ENCODE measurements around the gene MYLK.

MYLK gene

DNA sequence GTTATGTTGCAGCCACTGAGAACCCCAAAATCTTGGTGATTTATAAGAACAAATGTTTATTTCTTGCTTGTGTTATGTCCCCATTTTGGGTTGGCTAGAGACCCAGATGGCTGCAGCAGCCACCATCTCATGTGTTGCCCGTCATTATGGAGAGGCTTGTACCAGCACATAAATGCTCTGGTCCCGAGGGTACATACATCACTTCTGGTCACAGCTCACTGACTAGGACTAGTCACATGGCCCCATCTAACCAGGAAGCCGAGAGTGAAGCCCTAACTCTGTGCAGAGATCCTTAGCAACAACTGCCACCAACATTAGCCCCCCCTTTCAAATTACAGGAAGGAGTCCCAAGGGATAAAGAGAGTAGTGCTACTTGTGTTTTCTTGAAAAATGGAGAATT lies 273.8 kb downstream of the MYLK start:
- TF ChIP-seq SPI1 (IDR thresholded peaks at IDR 0.05; ENCODE audit: borderline replicate concordance, low read depth) (no peak), POLR2AphosphoS5 (IDR thresholded peaks at IDR 0.05; ENCODE audit: low read depth) (no peak), GABPA (IDR thresholded peaks at IDR 0.05; ENCODE audit: low read depth) (no peak)
- TF ChIP-seq, protein P1, sequence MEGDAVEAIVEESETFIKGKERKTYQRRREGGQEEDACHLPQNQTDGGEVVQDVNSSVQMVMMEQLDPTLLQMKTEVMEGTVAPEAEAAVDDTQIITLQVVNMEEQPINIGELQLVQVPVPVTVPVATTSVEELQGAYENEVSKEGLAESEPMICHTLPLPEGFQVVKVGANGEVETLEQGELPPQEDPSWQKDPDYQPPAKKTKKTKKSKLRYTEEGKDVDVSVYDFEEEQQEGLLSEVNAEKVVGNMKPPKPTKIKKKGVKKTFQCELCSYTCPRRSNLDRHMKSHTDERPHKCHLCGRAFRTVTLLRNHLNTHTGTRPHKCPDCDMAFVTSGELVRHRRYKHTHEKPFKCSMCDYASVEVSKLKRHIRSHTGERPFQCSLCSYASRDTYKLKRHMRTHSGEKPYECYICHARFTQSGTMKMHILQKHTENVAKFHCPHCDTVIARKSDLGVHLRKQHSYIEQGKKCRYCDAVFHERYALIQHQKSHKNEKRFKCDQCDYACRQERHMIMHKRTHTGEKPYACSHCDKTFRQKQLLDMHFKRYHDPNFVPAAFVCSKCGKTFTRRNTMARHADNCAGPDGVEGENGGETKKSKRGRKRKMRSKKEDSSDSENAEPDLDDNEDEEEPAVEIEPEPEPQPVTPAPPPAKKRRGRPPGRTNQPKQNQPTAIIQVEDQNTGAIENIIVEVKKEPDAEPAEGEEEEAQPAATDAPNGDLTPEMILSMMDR (IDR thresholded peaks at IDR 0.05; ENCODE audit: insufficient read depth, low read length) = no peak
- TF ChIP-seq, protein P2, sequence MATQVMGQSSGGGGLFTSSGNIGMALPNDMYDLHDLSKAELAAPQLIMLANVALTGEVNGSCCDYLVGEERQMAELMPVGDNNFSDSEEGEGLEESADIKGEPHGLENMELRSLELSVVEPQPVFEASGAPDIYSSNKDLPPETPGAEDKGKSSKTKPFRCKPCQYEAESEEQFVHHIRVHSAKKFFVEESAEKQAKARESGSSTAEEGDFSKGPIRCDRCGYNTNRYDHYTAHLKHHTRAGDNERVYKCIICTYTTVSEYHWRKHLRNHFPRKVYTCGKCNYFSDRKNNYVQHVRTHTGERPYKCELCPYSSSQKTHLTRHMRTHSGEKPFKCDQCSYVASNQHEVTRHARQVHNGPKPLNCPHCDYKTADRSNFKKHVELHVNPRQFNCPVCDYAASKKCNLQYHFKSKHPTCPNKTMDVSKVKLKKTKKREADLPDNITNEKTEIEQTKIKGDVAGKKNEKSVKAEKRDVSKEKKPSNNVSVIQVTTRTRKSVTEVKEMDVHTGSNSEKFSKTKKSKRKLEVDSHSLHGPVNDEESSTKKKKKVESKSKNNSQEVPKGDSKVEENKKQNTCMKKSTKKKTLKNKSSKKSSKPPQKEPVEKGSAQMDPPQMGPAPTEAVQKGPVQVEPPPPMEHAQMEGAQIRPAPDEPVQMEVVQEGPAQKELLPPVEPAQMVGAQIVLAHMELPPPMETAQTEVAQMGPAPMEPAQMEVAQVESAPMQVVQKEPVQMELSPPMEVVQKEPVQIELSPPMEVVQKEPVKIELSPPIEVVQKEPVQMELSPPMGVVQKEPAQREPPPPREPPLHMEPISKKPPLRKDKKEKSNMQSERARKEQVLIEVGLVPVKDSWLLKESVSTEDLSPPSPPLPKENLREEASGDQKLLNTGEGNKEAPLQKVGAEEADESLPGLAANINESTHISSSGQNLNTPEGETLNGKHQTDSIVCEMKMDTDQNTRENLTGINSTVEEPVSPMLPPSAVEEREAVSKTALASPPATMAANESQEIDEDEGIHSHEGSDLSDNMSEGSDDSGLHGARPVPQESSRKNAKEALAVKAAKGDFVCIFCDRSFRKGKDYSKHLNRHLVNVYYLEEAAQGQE (IDR thresholded peaks at IDR 0.05; ENCODE audit: insufficient replicate concordance, low read depth) = no peak
- Histone ChIP-seq H3K27ac (replicated peaks) (no peak overlapping the region), H3K27me3 (ENCODE audit: insufficient read depth, poor library complexity, severe bottlenecking) (no peaks in the 10 kb centered on the region), H3K4me3 (replicated peaks; ENCODE audit: insufficient read depth, low read length) (no peak overlapping the region)
- DNase-seq (ENCODE audit: low read depth in 1 of 2, low spot score in 1 of 2) = no peak

DNA sequence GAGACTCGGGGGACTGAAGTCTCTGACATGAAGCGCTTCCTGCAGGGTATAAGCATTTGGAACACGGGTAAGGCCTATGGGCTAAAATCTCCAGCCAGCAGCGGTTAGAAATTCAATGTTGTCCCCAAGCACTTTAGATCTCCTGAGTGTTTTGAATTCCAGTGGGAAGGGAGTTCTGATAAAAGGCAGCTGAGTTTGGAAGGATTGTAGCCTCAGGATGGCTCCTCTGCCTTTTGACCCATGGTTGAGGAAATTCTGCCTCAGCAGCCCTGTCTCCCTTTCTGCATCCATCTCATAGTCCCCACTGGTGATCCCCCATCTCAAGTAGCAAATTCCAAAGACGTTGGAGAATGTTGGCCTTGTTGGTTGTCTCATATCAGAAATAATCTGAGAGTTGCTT lies 275.1 kb downstream of the MYLK start:
- no peak overlapping the region for H3K27ac ChIP-seq (replicated peaks)
- TF ChIP-seq POLR2AphosphoS5 (IDR thresholded peaks at IDR 0.05; ENCODE audit: low read depth) (no peak), SPI1 (IDR thresholded peaks at IDR 0.05; ENCODE audit: borderline replicate concordance, low read depth) (no peak), GABPA (IDR thresholded peaks at IDR 0.05; ENCODE audit: low read depth) (no peak)
- TF ChIP-seq, protein P2 (IDR thresholded peaks at IDR 0.05; ENCODE audit: insufficient replicate concordance, low read depth) = no peak
- TF ChIP-seq, protein P1 (IDR thresholded peaks at IDR 0.05; ENCODE audit: insufficient read depth, low read length) = no peak

DNA sequence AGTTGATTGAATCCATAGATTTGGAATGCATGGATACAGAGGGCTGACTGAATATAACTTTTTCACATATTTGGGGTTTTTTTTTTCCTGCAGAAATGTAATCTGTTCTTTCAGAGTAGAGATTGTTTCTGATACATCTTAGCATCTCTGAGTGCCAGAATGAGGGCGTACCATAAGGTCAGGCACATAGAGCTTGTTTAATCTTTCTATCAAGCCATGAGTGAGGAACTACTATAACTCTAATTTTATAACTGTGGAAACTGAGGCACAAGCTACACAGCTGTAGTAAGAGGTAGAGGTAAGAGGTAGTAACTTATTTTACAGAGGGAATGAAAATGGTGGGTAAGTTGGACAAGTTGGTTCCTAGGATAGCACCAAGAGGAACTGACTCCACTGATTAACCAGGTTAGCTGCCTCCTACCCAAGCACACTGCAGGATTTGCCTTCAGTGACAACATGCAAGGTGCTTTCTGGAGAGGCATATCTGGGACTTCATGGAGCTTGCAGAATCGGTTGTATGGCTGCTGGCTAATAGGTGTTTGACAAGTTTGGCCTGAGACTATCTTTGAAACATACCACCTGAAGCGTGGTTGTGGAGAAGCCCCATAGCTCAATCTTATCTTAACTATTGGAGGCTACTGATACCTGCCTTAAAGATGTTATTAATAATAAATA lies 275.7 kb downstream of the MYLK start:
- no peak overlapping the region for H3K27ac ChIP-seq (replicated peaks)
- TF ChIP-seq, protein P2 (IDR thresholded peaks at IDR 0.05; ENCODE audit: insufficient replicate concordance, low read depth) = no peak
- no peak for TF ChIP-seq GABPA (IDR thresholded peaks at IDR 0.05; ENCODE audit: low read depth)
- no peak for TF ChIP-seq SPI1 (IDR thresholded peaks at IDR 0.05; ENCODE audit: borderline replicate concordance, low read depth)
- TF ChIP-seq, protein P1 (IDR thresholded peaks at IDR 0.05; ENCODE audit: insufficient read depth, low read length) = no peak
- no peak for TF ChIP-seq POLR2AphosphoS5 (IDR thresholded peaks at IDR 0.05; ENCODE audit: low read depth)
- no peaks in the 10 kb centered on the region for H3K27me3 ChIP-seq (ENCODE audit: insufficient read depth, poor library complexity, severe bottlenecking)
- no peak overlapping the region for H3K4me3 ChIP-seq (replicated peaks; ENCODE audit: insufficient read depth, low read length)
- DNase-seq (ENCODE audit: low read depth in 1 of 2, low spot score in 1 of 2) = no peak

More for the DNA sequence above, 275.1 kb downstream of the MYLK start:
- DNase-seq (ENCODE audit: low read depth in 1 of 2, low spot score in 1 of 2) = no peak
- Histone ChIP-seq H3K27me3 (ENCODE audit: insufficient read depth, poor library complexity, severe bottlenecking) (no peaks in the 10 kb centered on the region), H3K4me3 (replicated peaks; ENCODE audit: insufficient read depth, low read length) (no peak overlapping the region)

Measured in HL-60 (cell line).